CD4-positive, alpha-beta memory T cell (primary cell): ENCODE measurements around the gene CNOT11. TPM values are rescaled to one million over a fixed set of nuclear protein-coding genes. Genes with fewer than 3 reads are reported as not detected.

ENCODE experiments used
- CTCF ChIA-PET: fragments of 350-600 bp; sonication (Branson Sonifier 250); formaldehyde crosslinking; loops from one replicate; lab custom pipeline; 2021; ENCODE audit warnings: inconsistent platforms; ENCODE audit not compliant: partially characterized antibody; lab: Charles Lee
- POLR2A ChIA-PET: fragments of 350-600 bp; sonication (Branson Sonifier 250); formaldehyde crosslinking; loops from one replicate; lab custom pipeline; 2021; ENCODE audit not compliant: partially characterized antibody; lab: Charles Lee
- DNase-seq, 5 donors: peaks; one replicate each; pipeline versions ENCODE4 v3.0.0 to v3.0.0-alpha.2; 2020 to 2022; ENCODE audit warnings: mixed read lengths in 1 of 5
- H3K27ac ChIP-seq: one replicate; pipeline ENCODE4 v1.7.0; 2013; ENCODE audit warnings: low read depth, low read length
- H3K27me3 ChIP-seq: 2 replicates; pipeline ENCODE4 v1.7.0; 2013; ENCODE audit warnings: mild to moderate bottlenecking, low read length, moderate library complexity; ENCODE audit not compliant: insufficient read depth
- H3K36me3 ChIP-seq: 2 replicates; pipeline ENCODE4 v1.7.0; 2013; ENCODE audit warnings: mild to moderate bottlenecking, low read length, moderate library complexity; ENCODE audit not compliant: insufficient read depth
- H3K4me1 ChIP-seq: 2 replicates; pipeline ENCODE4 v1.7.0; 2013; ENCODE audit warnings: mild to moderate bottlenecking, low read length, moderate library complexity; ENCODE audit not compliant: insufficient read depth
- H3K4me3 ChIP-seq, 2 donors: one replicate each; pipeline ENCODE4 v1.7.0; 2013; ENCODE audit warnings: low read length in 2 of 2, mild to moderate bottlenecking in 1 of 2
- H3K9me3 ChIP-seq, 2 donors: one replicate each; pipeline ENCODE4 v1.7.0; 2013; ENCODE audit warnings: low read length in 2 of 2, control low read depth in 1 of 2; ENCODE audit not compliant: control insufficient read depth in 1 of 2
- H3K27ac Mint-ChIP-seq, 7 donors: one replicate each; pipeline ENCODE4 v1.8.0; 2020 to 2021; ENCODE audit warnings: mixed read lengths in 7 of 7, mild to moderate bottlenecking in 6 of 7, inconsistent platforms in 3 of 7, moderate library complexity in 3 of 7
- H3K27me3 Mint-ChIP-seq, 2 donors: one replicate each; pipeline ENCODE4 v1.8.0; 2020 to 2021; ENCODE audit warnings: mixed read lengths in 2 of 2
- H3K36me3 Mint-ChIP-seq, 2 donors: one replicate each; pipeline ENCODE4 v1.8.0; 2020 to 2021; ENCODE audit warnings: mixed read lengths in 2 of 2, inconsistent platforms in 1 of 2, mild to moderate bottlenecking in 1 of 2
- H3K4me1 Mint-ChIP-seq, 4 donors: one replicate each; pipeline ENCODE4 v1.8.0; 2020 to 2021; ENCODE audit warnings: mixed read lengths in 4 of 4, mild to moderate bottlenecking in 1 of 4
- H3K4me3 Mint-ChIP-seq, 8 donors: one replicate each; pipeline ENCODE4 v1.8.0; 2020 to 2021; ENCODE audit warnings: mixed read lengths in 8 of 8, mild to moderate bottlenecking in 7 of 8, moderate library complexity in 6 of 8, inconsistent platforms in 3 of 8
- H3K9me3 Mint-ChIP-seq, 8 donors: one replicate each; pipeline ENCODE4 v1.8.0; 2020 to 2021; ENCODE audit warnings: mixed read lengths in 8 of 8, mild to moderate bottlenecking in 5 of 8, inconsistent platforms in 3 of 8, moderate library complexity in 1 of 8
- intact Hi-C: fragments of 100-400 bp; cut with micrococcal nuclease; formaldehyde crosslinking; loops from one replicate; pipeline ENCODE4 v1.15.1; 2023
- polyA plus RNA-seq, 2 donors: library from polyadenylated mRNA; unstranded; fragments of 300-500 nt; fragmentation: Illumina TruSeq; gene quantifications; one replicate each; pipeline ENCODE4 v1.2.3, GENCODE V29; 2021
- total RNA-seq, 2 experiments: library from RNA; stranded (reverse); gene quantifications; one replicate each; pipeline ENCODE4 v1.2.3, GENCODE V29; 2021

The CNOT11 gene
- total and polyA plus RNA-seq, 4 experiments from 2014 or later = 53.8 to 75.5 (median 59.5) TPM

GRCh38 chr2:101290711-101291110 lies 38.0 kb downstream of the CNOT11 start:
- no peaks in the 10 kb centered on the region for H3K27me3 Mint-ChIP-seq
- intact Hi-C loops = no loop called here
- no peaks in the 10 kb centered on the region for H3K27me3 ChIP-seq
- no peaks in the 10 kb centered on the region for H3K9me3 ChIP-seq
- H3K27ac Mint-ChIP-seq = peak overlapping the region in 6 of 7 donors; percentile 0 to 88 (median 60)
- H3K27ac ChIP-seq = no peak overlapping the region
- H3K4me1 ChIP-seq = peaks cover 19% of the 10 kb centered on the region
- DNase-seq = no peak
- H3K36me3 ChIP-seq = peaks cover 50% of the 10 kb centered on the region
- no peaks in the 10 kb centered on the region for H3K9me3 Mint-ChIP-seq
- H3K36me3 Mint-ChIP-seq = peaks cover 21 to 80% of the 10 kb centered on the region in 2 donors
- no peak overlapping the region for H3K4me3 ChIP-seq
- ChIA-PET POLR2A (no interaction called here), CTCF (no interaction called here)
- H3K4me1 Mint-ChIP-seq = peaks cover 19 to 55% (median 34%) of the 10 kb centered on the region in 4 donors
- H3K4me3 Mint-ChIP-seq = no peak overlapping the region

- Histone ChIP-seq H3K4me1 (peaks cover 31% of the 10 kb centered on the region), H3K36me3 (peaks cover 38% of the 10 kb centered on the region), H3K9me3 (no peaks in the 10 kb centered on the region), H3K27me3 (no peaks in the 10 kb centered on the region), H3K27ac (no peak overlapping the region), H3K4me3 (no peak overlapping the region)
- Mint-ChIP-seq H3K27ac (no peak overlapping the region), H3K4me1 (peaks cover 27 to 60% (median 37%) of the 10 kb centered on the region in 4 donors), H3K27me3 (no peaks in the 10 kb centered on the region), H3K9me3 (no peaks in the 10 kb centered on the region), H3K4me3 (no peak overlapping the region), H3K36me3 (peaks cover 10 to 75% of the 10 kb centered on the region in 2 donors)
- ChIA-PET CTCF (no interaction called here), POLR2A (no interaction called here)
- intact Hi-C loops = loop anchor here (2.0 kb wide), 1 partner anchor 15 kb away; no protein-coding TSS in a partner anchor
- DNase-seq = no peak
These were observed 39.3 kb downstream of the CNOT11 start for GRCh38 chr2:101291973-101292372.

- Histone ChIP-seq H3K36me3 (peaks cover 26% of the 10 kb centered on the region), H3K4me3 (no peak overlapping the region), H3K4me1 (peaks cover 44% of the 10 kb centered on the region), H3K27ac (no peak overlapping the region), H3K9me3 (no peaks in the 10 kb centered on the region), H3K27me3 (no peaks in the 10 kb centered on the region)
- H3K27me3 Mint-ChIP-seq = no peaks in the 10 kb centered on the region
- peak overlapping the region in 1 of 7 donors; percentile 79 for H3K27ac Mint-ChIP-seq
- H3K4me3 Mint-ChIP-seq = no peak overlapping the region
- intact Hi-C loops = loop anchor here (2.0 kb wide), 1 partner anchor 13 kb away; no protein-coding TSS in a partner anchor
- DNase-seq = no peak
- peaks cover 8 to 68% of the 10 kb centered on the region in 2 donors for H3K36me3 Mint-ChIP-seq
- H3K4me1 Mint-ChIP-seq = peaks cover 37 to 74% (median 43%) of the 10 kb centered on the region in 4 donors
- POLR2A ChIA-PET = interaction anchor here (0.6 to 0.7 kb wide), 2 partner anchors 15 to 35 kb away, joined by 3 read pairs; partner anchors contain the start of gene RNF149
- H3K9me3 Mint-ChIP-seq = no peaks in the 10 kb centered on the region
- CTCF ChIA-PET = interaction anchor here (1.0 to 1.3 kb wide), 2 partner anchors 48 to 56 kb away, joined by 3 to 4 read pairs; no protein-coding TSS in a partner anchor
These were observed 40.9 kb downstream of the CNOT11 start for GRCh38 chr2:101293544-101293943.

DNA sequence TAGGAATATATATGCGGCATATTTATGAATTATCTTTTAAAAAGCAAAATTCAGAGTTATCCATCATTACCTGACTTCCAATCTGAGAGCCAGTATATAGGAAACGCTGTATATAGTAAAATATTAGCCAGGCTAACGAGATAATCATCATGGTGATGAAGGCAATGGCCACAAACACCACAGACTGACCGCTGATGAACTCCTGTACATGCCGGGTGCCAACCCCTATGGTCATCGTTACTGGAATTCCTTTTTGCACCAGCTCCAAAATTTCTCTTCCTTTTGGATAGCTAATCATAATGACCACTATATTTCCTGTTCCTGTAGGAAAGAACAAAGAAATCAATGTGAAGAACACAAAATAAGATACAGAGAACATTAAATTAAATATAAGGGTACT lies 42.2 kb downstream of the CNOT11 start:
- ChIA-PET CTCF (interaction anchor here (1.1 to 2.0 kb wide), 2 partner anchors 23 to 48 kb away, joined by 3 to 4 read pairs; no protein-coding TSS in a partner anchor), POLR2A (interaction anchor here (2.2 to 2.5 kb wide), 2 partner anchors 12 to 41 kb away, joined by 5 to 6 read pairs; partner anchors contain the start of gene CNOT11)
- Histone ChIP-seq H3K36me3 (peaks cover 22% of the 10 kb centered on the region), H3K9me3 (no peaks in the 10 kb centered on the region), H3K27ac (no peak overlapping the region), H3K4me1 (peaks cover 58% of the 10 kb centered on the region), H3K27me3 (no peaks in the 10 kb centered on the region), H3K4me3 (no peak overlapping the region)
- DNase-seq = no peak
- intact Hi-C loops = no loop called here
- H3K9me3 Mint-ChIP-seq = no peaks in the 10 kb centered on the region
- peak overlapping the region in 2 of 7 donors; percentile 12 to 44 for H3K27ac Mint-ChIP-seq
- H3K36me3 Mint-ChIP-seq = peaks cover 7 to 72% of the 10 kb centered on the region in 2 donors
- no peak overlapping the region for H3K4me3 Mint-ChIP-seq
- peaks cover 44 to 81% (median 53%) of the 10 kb centered on the region in 4 donors for H3K4me1 Mint-ChIP-seq
- no peaks in the 10 kb centered on the region for H3K27me3 Mint-ChIP-seq

DNA sequence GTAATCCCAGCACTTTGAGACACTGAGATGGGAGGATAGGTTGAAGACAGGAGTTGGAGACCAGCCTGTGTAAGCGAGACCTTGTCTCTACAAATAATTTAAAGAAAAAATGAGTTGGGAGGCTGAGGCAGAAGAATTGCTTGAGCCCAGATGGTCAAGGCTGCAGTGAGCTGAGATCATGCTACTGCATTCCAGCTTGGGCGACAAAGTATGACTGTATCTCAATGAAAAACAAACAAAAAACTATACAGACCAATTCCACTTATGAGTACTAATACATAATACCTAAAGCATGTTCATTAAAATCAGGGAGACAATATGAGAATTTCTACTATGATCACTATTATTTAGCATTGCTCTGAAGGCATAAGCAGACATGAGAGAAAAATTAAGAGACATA lies 43.2 kb downstream of the CNOT11 start:
- ChIA-PET POLR2A (interaction anchor here (1.0 to 2.5 kb wide), 3 partner anchors 11 to 42 kb away, joined by 5 to 6 read pairs (median 5); partner anchors contain the start of gene CNOT11), CTCF (interaction anchor here (1.1 to 2.0 kb wide), 2 partner anchors 24 to 49 kb away, joined by 3 to 4 read pairs; no protein-coding TSS in a partner anchor)
- peaks cover 48 to 87% (median 57%) of the 10 kb centered on the region in 4 donors for H3K4me1 Mint-ChIP-seq
- Histone ChIP-seq H3K36me3 (peaks cover 28% of the 10 kb centered on the region), H3K27me3 (no peaks in the 10 kb centered on the region), H3K9me3 (no peaks in the 10 kb centered on the region), H3K27ac (no peak overlapping the region), H3K4me3 (no peak overlapping the region), H3K4me1 (peaks cover 68% of the 10 kb centered on the region)
- intact Hi-C loops = no loop called here
- no peak for DNase-seq
- H3K36me3 Mint-ChIP-seq = peaks cover 3 to 71% of the 10 kb centered on the region in 2 donors
- peak overlapping the region in 6 of 7 donors; percentile 8 to 96 (median 72) for H3K27ac Mint-ChIP-seq
- H3K4me3 Mint-ChIP-seq = peak overlapping the region in 6 of 8 donors; percentile 21 to 81 (median 51)
- H3K27me3 Mint-ChIP-seq = no peaks in the 10 kb centered on the region
- no peaks in the 10 kb centered on the region for H3K9me3 Mint-ChIP-seq

GRCh38 chr2:101296371-101296770 lies 43.7 kb downstream of the CNOT11 start:
- Histone ChIP-seq H3K27me3 (no peaks in the 10 kb centered on the region), H3K27ac (no peak overlapping the region), H3K4me3 (no peak overlapping the region), H3K9me3 (no peaks in the 10 kb centered on the region), H3K36me3 (peaks cover 28% of the 10 kb centered on the region), H3K4me1 (peaks cover 73% of the 10 kb centered on the region)
- H3K4me1 Mint-ChIP-seq = peaks cover 50 to 92% (median 60%) of the 10 kb centered on the region in 4 donors
- H3K27ac Mint-ChIP-seq = peak overlapping the region in 5 of 7 donors; percentile 29 to 96 (median 77)
- peak overlapping the region in 7 of 8 donors; percentile 26 to 81 (median 37) for H3K4me3 Mint-ChIP-seq
- ChIA-PET POLR2A (interaction anchor here (1.0 to 4.4 kb wide), 4 partner anchors 10 to 43 kb away, joined by 5 to 22 read pairs (median 6); partner anchors contain the start of genes CNOT11 and RNF149), CTCF (interaction anchor here (1.4 to 2.0 kb wide), 2 partner anchors 49 to 53 kb away, joined by 4 read pairs; no protein-coding TSS in a partner anchor)
- peaks cover 3 to 71% of the 10 kb centered on the region in 2 donors for H3K36me3 Mint-ChIP-seq
- no peak for DNase-seq
- H3K27me3 Mint-ChIP-seq = no peaks in the 10 kb centered on the region
- no peaks in the 10 kb centered on the region for H3K9me3 Mint-ChIP-seq
- intact Hi-C loops = no loop called here

DNA sequence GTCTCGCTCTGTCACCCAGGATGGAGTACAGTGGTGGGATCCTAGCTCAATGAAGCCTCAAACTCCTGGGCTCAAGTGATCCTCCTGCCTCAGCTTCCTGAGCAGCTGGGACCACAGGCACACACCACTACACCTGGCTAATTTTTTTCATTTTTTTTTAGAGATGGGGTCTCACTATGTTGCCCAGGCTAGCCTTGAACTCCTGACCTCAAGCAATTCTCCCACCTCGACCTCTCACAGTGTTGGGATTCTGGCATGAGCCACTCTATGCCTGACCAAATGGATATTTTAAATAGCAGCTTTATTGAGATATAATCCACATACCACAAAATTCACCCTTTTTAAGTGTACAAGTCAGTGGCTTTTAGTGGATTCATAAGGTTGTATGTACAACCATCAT lies 44.7 kb downstream of the CNOT11 start:
- H3K36me3 Mint-ChIP-seq = peaks cover 10 to 69% of the 10 kb centered on the region in 2 donors
- ChIA-PET POLR2A (interaction anchor here (4.4 kb wide), 1 partner anchor 11 kb away, joined by 22 read pairs; the partner anchor contains the start of gene RNF149), CTCF (interaction anchor here (1.0 to 1.5 kb wide), 4 partner anchors 13 to 534 kb away, joined by 3 to 4 read pairs (median 3); no protein-coding TSS in a partner anchor)
- Histone ChIP-seq H3K4me1 (peaks cover 83% of the 10 kb centered on the region), H3K27ac (no peak overlapping the region), H3K9me3 (no peaks in the 10 kb centered on the region), H3K27me3 (no peaks in the 10 kb centered on the region), H3K4me3 (no peak overlapping the region), H3K36me3 (peaks cover 28% of the 10 kb centered on the region)
- no peak for DNase-seq
- H3K27ac Mint-ChIP-seq = peak overlapping the region in 5 of 7 donors; percentile 22 to 96 (median 77)
- no peaks in the 10 kb centered on the region for H3K27me3 Mint-ChIP-seq
- intact Hi-C loops = no loop called here
- peaks cover 58 to 100% (median 69%) of the 10 kb centered on the region in 4 donors for H3K4me1 Mint-ChIP-seq
- H3K4me3 Mint-ChIP-seq = peak overlapping the region in 6 of 8 donors; percentile 28 to 81 (median 62)
- no peaks in the 10 kb centered on the region for H3K9me3 Mint-ChIP-seq
